HepG2 (cell line): ENCODE results near the gene CHAF1A. TPM values are rescaled to one million over a fixed set of nuclear protein-coding genes. Genes with fewer than 3 reads are reported as not detected.

ENCODE experiments used
- ATAC-seq: fragments of 200-7000 bp; cut with Tn5 transposase; 3 replicates; pipeline ENCODE4 v1.9.1; 2020; ENCODE audit warnings: mild to moderate bottlenecking, moderate library complexity
- BruUV-seq: library from RNA; stranded (reverse); fragments of 400-500 nt; replicated peaks from 2 replicates; lab custom pipeline; 2021; lab: Mats Ljungman, UMichigan
- CTCF ChIA-PET: fragments of 300-600 bp; formaldehyde crosslinking; extraction: SDS; loops from one replicate; lab custom pipeline; 2021; ENCODE audit warnings: low total read pairs, inconsistent platforms, low intra/inter-chr PET ratio; lab: Yijun Ruan, JAX
- POLR2A ChIA-PET: fragments of 350-600 bp; sonication (Branson Sonifier 250); formaldehyde crosslinking; loops from one replicate; lab custom pipeline; 2020; ENCODE audit warnings: antibody characterized with exemption, inconsistent platforms; lab: Yijun Ruan, JAX
- DNase-seq: peaks from one replicate; pipeline ENCODE4 v3.0.0-alpha.2; 2015; ENCODE audit warnings: low spot score
- FAIRE-seq: peaks from 3 replicates; lab custom pipeline; 2011; peaks lifted over from hg19 to GRCh38; lab: Jason Lieb, UNC
- H2AFZ ChIP-seq: one replicate; pipeline ENCODE4 v1.6.1; 2011; ENCODE audit warnings: low read length, inconsistent platforms
- H3K27ac ChIP-seq: fragments of 300-600 bp; 3 replicates; pipeline ENCODE4 v1.8.0; 2011; ENCODE audit warnings: mixed run types, mild to moderate bottlenecking, mixed read lengths, low read length, inconsistent platforms; ENCODE audit not compliant: insufficient read depth; ENCODE audit errors: extremely low read length
- H3K27me3 ChIP-seq, 2 experiments: fragments of 200-600 bp in 1 of 2; 2 replicates in 1 of 2; 3 replicates in 1 of 2; pipeline versions ENCODE4 v1.6.0 to v1.8.0; 2011; ENCODE audit warnings: low read length in 2 of 2, mild to moderate bottlenecking in 2 of 2, moderate library complexity in 2 of 2, inconsistent platforms in 1 of 2; ENCODE audit not compliant: insufficient read depth in 2 of 2, control insufficient read depth in 1 of 2
- H3K36me3 ChIP-seq, 2 experiments: fragments of 200-600 bp in 1 of 2; replicated peaks in 1 of 2; 2 replicates in 1 of 2; 3 replicates in 1 of 2; pipeline versions ENCODE4 v1.5.1 to v1.8.0; 2011; ENCODE audit warnings: low read length in 2 of 2, inconsistent platforms in 1 of 2; ENCODE audit not compliant: insufficient read depth in 2 of 2, control insufficient read depth in 1 of 2
- H3K4me1 ChIP-seq: 2 replicates; pipeline ENCODE4 v1.5.1; 2012; ENCODE audit warnings: low read length, inconsistent platforms; ENCODE audit not compliant: insufficient read depth
- H3K4me2 ChIP-seq: 2 replicates; pipeline ENCODE4 v1.6.0; 2011; ENCODE audit warnings: low read depth, low read length, inconsistent platforms
- H3K4me3 ChIP-seq, 3 experiments: fragments of 200-600 bp in 1 of 3; sonication (generic), shearing (Covaris generic) in 1 of 3; replicated peaks in 1 of 3; 2 replicates each; pipeline ENCODE4 v1.5.1; 2011 to 2016; ENCODE audit warnings: low read length in 3 of 3, inconsistent platforms in 2 of 3, low read depth in 2 of 3, mild to moderate bottlenecking in 2 of 3, control low read depth in 1 of 3, mixed read lengths in 1 of 3; ENCODE audit not compliant: insufficient read depth in 1 of 3
- H3K79me2 ChIP-seq: one replicate; pipeline ENCODE4 v1.6.1; 2011; ENCODE audit warnings: low read length, inconsistent platforms; ENCODE audit not compliant: insufficient read depth
- H3K9ac ChIP-seq: 2 replicates; pipeline ENCODE4 v1.6.0; 2011; ENCODE audit warnings: mild to moderate bottlenecking, low read depth, low read length, inconsistent platforms; ENCODE audit not compliant: insufficient read depth
- H3K9me3 ChIP-seq: 2 replicates; pipeline ENCODE4 v1.5.1; 2012; ENCODE audit warnings: mild to moderate bottlenecking, low read length
- H4K20me1 ChIP-seq: 2 replicates; pipeline ENCODE4 v1.6.0; 2011; ENCODE audit warnings: inconsistent platforms, mild to moderate bottlenecking, low read length, moderate library complexity; ENCODE audit not compliant: insufficient read depth
- AGO2 ChIP-seq: fragments of 200-400 bp; formaldehyde crosslinking; optimal IDR thresholded peaks from 2 replicates; pipeline ENCODE3; 2017; ENCODE audit warnings: mild to moderate bottlenecking, low read depth, low read length, moderate library complexity
- DPF2 ChIP-seq: sonication (generic); formaldehyde crosslinking; IDR thresholded peaks from 2 replicates; pipeline ENCODE4 v1.4.0; 2020; ENCODE audit warnings: mild to moderate bottlenecking, low read depth, missing genetic modification reagents, borderline replicate concordance
- ELF3 ChIP-seq: IDR thresholded peaks from 2 replicates; pipeline ENCODE4 v1.6.1; 2016; ENCODE audit warnings: missing genetic modification reagents, missing compliant biosample characterization
- FOXK1 ChIP-seq: sonication (generic); formaldehyde crosslinking; IDR thresholded peaks from 2 replicates; pipeline ENCODE4 v1.4.0; 2020; ENCODE audit warnings: low read depth, missing genetic modification reagents, borderline replicate concordance
- MEF2D ChIP-seq: sonication (generic); formaldehyde crosslinking; IDR thresholded peaks from 2 replicates; pipeline ENCODE4 v1.5.1; 2020; ENCODE audit warnings: mild to moderate bottlenecking, missing genetic modification reagents
- NR3C1 ChIP-seq: sonication (generic); formaldehyde crosslinking; IDR thresholded peaks from 2 replicates; pipeline ENCODE4 v1.4.0; 2020; ENCODE audit warnings: missing genetic modification reagents
- RFXANK ChIP-seq: IDR thresholded peaks from 2 replicates; pipeline ENCODE4 v1.6.1; 2016
- SRSF4 ChIP-seq: fragments of 200-400 bp; formaldehyde crosslinking; IDR thresholded peaks from one replicate; pipeline ENCODE4 v1.6.1; 2018; ENCODE audit warnings: mild to moderate bottlenecking, low read depth, low read length, moderate library complexity; ENCODE audit not compliant: poor library complexity, severe bottlenecking
- U2AF2 ChIP-seq: fragments of 200-400 bp; formaldehyde crosslinking; IDR thresholded peaks from 2 replicates; pipeline ENCODE4 v1.6.1; 2017; ENCODE audit warnings: low read depth, mild to moderate bottlenecking, low read length
- ZBTB21 ChIP-seq: sonication (generic); formaldehyde crosslinking; IDR thresholded peaks from 2 replicates; pipeline ENCODE4 v1.4.0; 2020; ENCODE audit warnings: missing genetic modification reagents
- ZFP36L1 ChIP-seq: sonication (generic); formaldehyde crosslinking; IDR thresholded peaks from 2 replicates; pipeline ENCODE4 v1.8.0; 2022; ENCODE audit warnings: mild to moderate bottlenecking, missing genetic modification reagents, moderate library complexity
- ZGPAT ChIP-seq: IDR thresholded peaks from 2 replicates; pipeline ENCODE4 v1.6.1; 2016; ENCODE audit warnings: mild to moderate bottlenecking
- ZNF276 ChIP-seq: sonication (generic); formaldehyde crosslinking; IDR thresholded peaks from 2 replicates; pipeline ENCODE4 v1.4.0; 2020; ENCODE audit warnings: mild to moderate bottlenecking, low read depth, missing genetic modification reagents
- ZNF326 ChIP-seq: sonication (generic); formaldehyde crosslinking; IDR thresholded peaks from 2 replicates; pipeline ENCODE4 v1.4.0; 2020; ENCODE audit warnings: missing genetic modification reagents, borderline replicate concordance
- ZNF362 ChIP-seq: sonication (generic); formaldehyde crosslinking; IDR thresholded peaks from 2 replicates; pipeline ENCODE4 v1.4.0; 2020; ENCODE audit warnings: missing genetic modification reagents, mild to moderate bottlenecking, borderline replicate concordance
- ZNF496 ChIP-seq: sonication (generic); formaldehyde crosslinking; IDR thresholded peaks from 2 replicates; pipeline ENCODE4 v1.8.1; 2023; ENCODE audit warnings: mild to moderate bottlenecking, moderate library complexity, missing genetic modification reagents; ENCODE audit not compliant: insufficient replicate concordance
- ZNF879 ChIP-seq: sonication (generic); formaldehyde crosslinking; IDR thresholded peaks from 2 replicates; pipeline ENCODE4 v1.8.1; 2023; ENCODE audit warnings: missing genetic modification reagents
- WGBS: methylation state at CpG from one replicate; pipeline ENCODE4 v1.1.6; 2017; ENCODE audit warnings: low lambda C conversion rate; 5-methylcytosine and 5-hydroxymethylcytosine counted together
- in situ Hi-C: cut with HindIII; loops from 2 replicates; pipeline ENCODE4 v1.10.0; 2017; ENCODE audit warnings: low pct_unique_long_range_greater_than_20kb; ENCODE audit not compliant: extremely low pct_ligation_motif_present
- intact Hi-C: fragments of 100-400 bp; cut with micrococcal nuclease; formaldehyde crosslinking; loops from one replicate; pipeline ENCODE4 v1.10.0; 2022; ENCODE audit not compliant: unreplicated experiment
- polyA plus RNA-seq, 8 experiments: library from polyadenylated mRNA; depleted of rRNA in 3 of 8; stranded (reverse) in 7 of 8; unstranded in 1 of 8; fragments of >200 nt; fragmentation: Illumina TruSeq in 4 of 8; extraction: Trizol in 4 of 8; gene quantifications; 2 replicates each; pipeline versions ENCODE4 v1.2.1 to v1.2.3, GENCODE V29; 2011 to 2016; ENCODE audit warnings: low read depth in 4 of 8, missing spikeins in 1 of 8, mixed read lengths in 1 of 8; ENCODE audit not compliant: insufficient read depth in 1 of 8
- total RNA-seq, 5 experiments: library from RNA; depleted of rRNA; stranded (reverse); fragments of >200 nt; fragmentation: Illumina TruSeq; extraction: Trizol; gene quantifications; 2 replicates each; pipeline ENCODE4 v1.2.3, GENCODE V29; 2016; ENCODE audit warnings: low read depth in 1 of 5
- TF ChIP-seq, protein P1 (sequence below): fragments of 450-650 bp; IDR thresholded peaks from 2 replicates; pipeline ENCODE4 v1.6.1; 2017

Gene CHAF1A
- total and polyA plus RNA-seq, 2 of the 13 experiments (the other 11 are each of a cell fraction or from before 2014, with no cell fraction given) = 11.0 to 34.8 TPM

- POLR2A ChIA-PET = interaction anchor here (0.6 to 1.5 kb wide), 4 partner anchors 19 to 62 kb away, joined by 3 to 8 read pairs (median 4); partner anchors contain the start of gene MPND
Measured at GRCh38 chr19:4393947-4394590, 8.4 kb upstream of the CHAF1A start.

More at GRCh38 chr19:4393947-4394590, 8.4 kb upstream of the CHAF1A start:
- ATAC-seq (no peak), DNase-seq (no peak), FAIRE-seq (no peak)
- WGBS = 83% methylated on average over 8 of the region's 8 CpGs
- CTCF ChIA-PET = no interaction called here
- peaks cover 14 to 25% of the 10 kb centered on the region in 2 experiments for H3K36me3 ChIP-seq
- no peak overlapping the region for H3K4me3 ChIP-seq
- no peak overlapping the region for H3K4me2 ChIP-seq
- H3K9ac ChIP-seq = 0 out of 2 replicates have a peak overlapping the region, but pooled peaks have one; percentile 5
- no peaks in the 10 kb centered on the region for H3K9me3 ChIP-seq
- TF ChIP-seq ZNF496 (CRISPR knock-in tag) = no peak
- TF ChIP-seq MEF2D (CRISPR knock-in tag) = no peak
- no peak for TF ChIP-seq NR3C1 (CRISPR knock-in tag)
- no peak for TF ChIP-seq ZNF276
- no peak for TF ChIP-seq ZFP36L1 (CRISPR knock-in tag)
- TF ChIP-seq AGO2 = no peak
- TF ChIP-seq, protein P1, sequence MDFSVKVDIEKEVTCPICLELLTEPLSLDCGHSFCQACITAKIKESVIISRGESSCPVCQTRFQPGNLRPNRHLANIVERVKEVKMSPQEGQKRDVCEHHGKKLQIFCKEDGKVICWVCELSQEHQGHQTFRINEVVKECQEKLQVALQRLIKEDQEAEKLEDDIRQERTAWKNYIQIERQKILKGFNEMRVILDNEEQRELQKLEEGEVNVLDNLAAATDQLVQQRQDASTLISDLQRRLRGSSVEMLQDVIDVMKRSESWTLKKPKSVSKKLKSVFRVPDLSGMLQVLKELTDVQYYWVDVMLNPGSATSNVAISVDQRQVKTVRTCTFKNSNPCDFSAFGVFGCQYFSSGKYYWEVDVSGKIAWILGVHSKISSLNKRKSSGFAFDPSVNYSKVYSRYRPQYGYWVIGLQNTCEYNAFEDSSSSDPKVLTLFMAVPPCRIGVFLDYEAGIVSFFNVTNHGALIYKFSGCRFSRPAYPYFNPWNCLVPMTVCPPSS = no peak
- TF ChIP-seq DPF2 (CRISPR knock-in tag) = no peak
- TF ChIP-seq RFXANK (CRISPR knock-in tag) = no peak
- TF ChIP-seq ELF3 = no peak
- no peak for TF ChIP-seq ZNF326
- TF ChIP-seq ZNF362 (CRISPR knock-in tag) = no peak
- no peak for TF ChIP-seq FOXK1 (CRISPR knock-in tag)
- no peak for TF ChIP-seq ZNF879 (CRISPR knock-in tag)
- TF ChIP-seq SRSF4 = no peak
- TF ChIP-seq ZGPAT = no peak
- TF ChIP-seq U2AF2 = no peak
- no peak for TF ChIP-seq ZBTB21 (CRISPR knock-in tag)
- peaks cover 86% of the 10 kb centered on the region for H3K79me2 ChIP-seq
- in situ Hi-C loops = no loop called here
- H3K27ac ChIP-seq = peak overlapping the region; percentile 43
- no TSS peak for BruUV-seq
- no peaks in the 10 kb centered on the region for H3K27me3 ChIP-seq
- intact Hi-C loops = no loop called here
- H2AFZ ChIP-seq = no peak overlapping the region
- peaks cover 10% of the 10 kb centered on the region for H4K20me1 ChIP-seq
- peaks cover 93% of the 10 kb centered on the region for H3K4me1 ChIP-seq
